Spleen (tissue), 11 donors: Measurements from ENCODE around the gene TMEM192. TPM values are rescaled to one million over a fixed set of nuclear protein-coding genes. Genes with fewer than 3 reads are reported as not detected.
"Not testable (repeated sequence)": the region's sequence is repeated elsewhere in the genome, so short reads cannot be mapped to it uniquely, and the experiment has no call there.

ENCODE experiments used
- DNase-seq: peaks from one replicate; pipeline ENCODE4 v3.0.0-alpha.2; 2020
- H3K27ac ChIP-seq, 8 donors: fragments of 200-600 bp; sonication (generic) in 7 of 8; 1 replicate in 4 of 8; 2 replicates in 4 of 8; pipeline versions ENCODE4 v1.5.0 to v1.8.0; 2016 to 2021; ENCODE audit warnings: inconsistent platforms in 4 of 8, mild to moderate bottlenecking in 4 of 8, moderate library complexity in 1 of 8
- H3K27me3 ChIP-seq, 7 donors: fragments of 200-600 bp; sonication (generic) in 6 of 7; replicated peaks in 1 of 7; 1 replicate in 4 of 7; 2 replicates in 3 of 7; pipeline versions ENCODE4 v1.5.0 to v1.8.0; 2016 to 2021; ENCODE audit warnings: inconsistent platforms in 3 of 7, mild to moderate bottlenecking in 1 of 7
- H3K36me3 ChIP-seq, 6 donors: fragments of 200-600 bp; sonication (generic) in 5 of 6; 1 replicate in 4 of 6; 2 replicates in 2 of 6; pipeline versions ENCODE4 v1.5.0 to v1.8.0; 2016 to 2021; ENCODE audit warnings: inconsistent platforms in 2 of 6
- H3K4me1 ChIP-seq, 6 donors: fragments of 200-600 bp; sonication (generic) in 5 of 6; 1 replicate in 3 of 6; 2 replicates in 3 of 6; pipeline versions ENCODE4 v1.5.0 to v1.8.0; 2016 to 2021; ENCODE audit warnings: inconsistent platforms in 3 of 6
- H3K4me3 ChIP-seq, 8 donors: fragments of 200-600 bp; sonication (generic) in 7 of 8; 1 replicate in 4 of 8; 2 replicates in 4 of 8; pipeline versions ENCODE4 v1.5.0 to v1.8.0; 2016 to 2021; ENCODE audit warnings: inconsistent platforms in 4 of 8, mild to moderate bottlenecking in 4 of 8, moderate library complexity in 2 of 8
- H3K9me3 ChIP-seq, 8 donors: fragments of 200-600 bp; sonication (generic) in 7 of 8; 1 replicate in 4 of 8; 2 replicates in 4 of 8; pipeline versions ENCODE4 v1.5.0 to v1.8.0; 2016 to 2021; ENCODE audit warnings: inconsistent platforms in 4 of 8
- CTCF ChIP-seq, 11 experiments: fragments of 200-600 bp in 7 of 11; fragments of 450-650 bp in 4 of 11; sonication (generic) in 4 of 11; IDR thresholded peaks in 8 of 11; conservative IDR thresholded peaks in 3 of 11; 1 replicate in 7 of 11; 2 replicates in 4 of 11; pipeline versions ENCODE4 v1.4.0 to v1.8.0; 2016 to 2021; ENCODE audit warnings: antibody characterized with exemption in 11 of 11, inconsistent platforms in 4 of 11, mild to moderate bottlenecking in 1 of 11
- POLR2A ChIP-seq, 3 donors: fragments of 450-650 bp; IDR thresholded peaks; one replicate each; pipeline ENCODE4 v1.5.1; 2017; ENCODE audit warnings: antibody characterized with exemption in 3 of 3, mild to moderate bottlenecking in 1 of 3
- POLR2AphosphoS5 ChIP-seq, 3 donors: sonication (generic); formaldehyde crosslinking; IDR thresholded peaks; one replicate each; pipeline ENCODE4 v1.5.1; 2017; ENCODE audit warnings: antibody characterized with exemption in 3 of 3
- WGBS, 5 donors: extraction: QIAGEN DNeasy Blood & Tissue Kit in 3 of 5; methylation state at CpG; one replicate each; pipeline versions ENCODE4 v1.1.5 to v1.1.7; 2013 to 2018; 5-methylcytosine and 5-hydroxymethylcytosine counted together
- intact Hi-C: fragments of 100-400 bp; cut with DNase I; formaldehyde crosslinking; loops from one replicate; pipeline ENCODE4 v1.15.0; 2023; ENCODE audit warnings: low total_unique reads
- polyA plus RNA-seq, 3 donors: library from polyadenylated mRNA; stranded (reverse); fragments of 200-250 nt; gene quantifications; one replicate each; pipeline ENCODE4 v1.2.1, GENCODE V29; 2013
- total RNA-seq, 7 donors: library from RNA; depleted of rRNA in 3 of 7; stranded (reverse); fragments of >200 nt in 3 of 7; fragmentation: NEBNext Ultra II Directional in 4 of 7; extraction: Animal tissue kit (Norgen Biotek cat#: 25700) in 4 of 7; gene quantifications; one replicate each; pipeline versions ENCODE4 v1.1.0 to v1.2.1, GENCODE V29; 2016 to 2021
- donor health status: healthy with polysubstance abuse.
- donor health status: DM: no; HTN: no; CAD: no; lungs with moderate emphysema.
- donor health status: DM: no; HTN: no; CAD: no.
- donor health status: Bipolar disorder and iron deficiency.
- donor health status: healthy.
- donor health status: DM: no; HTN: no; CAD: no.
- donor health status: DM: yes; HTN: yes; CAD: no.

TMEM192 gene
- total and polyA plus RNA-seq, 10 donors, result 4.3 to 19.1 (median 12.6) TPM

DNA sequence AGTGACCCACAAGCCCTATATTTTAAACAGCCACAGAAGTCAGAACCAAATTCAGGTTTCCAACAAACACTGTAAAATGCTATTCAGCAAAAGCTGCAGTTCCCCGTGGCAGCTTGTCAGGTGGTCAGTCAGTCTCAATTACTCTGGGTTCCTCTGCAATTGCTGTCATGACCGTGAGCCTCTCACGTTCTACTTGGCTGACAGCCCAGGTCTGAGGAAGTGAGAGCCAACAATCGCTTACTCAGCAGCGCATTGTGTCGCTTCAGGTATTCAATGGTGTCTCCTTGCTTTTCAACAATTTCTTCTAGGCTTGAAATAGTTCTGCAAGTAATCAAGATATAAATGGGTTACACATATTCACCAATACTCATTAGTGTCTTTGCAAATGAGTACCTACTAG lies 33.2 kb downstream of the TMEM192 start:
- intact Hi-C loops, result no loop called here
- Histone ChIP-seq H3K27me3 (no peaks in the 10 kb centered on the region), H3K4me1 (peaks cover 0 to 2% (median 0%) of the 10 kb centered on the region in 6 donors), H3K9me3 (no peaks in the 10 kb centered on the region), H3K4me3 (no peak overlapping the region), H3K36me3 (peaks cover 0 to 75% (median 33%) of the 10 kb centered on the region in 6 donors), H3K27ac (no peak overlapping the region)
- DNase-seq, result no peak
- no peak for TF ChIP-seq CTCF (IDR thresholded peaks at IDR 0.05 in 8 of 11, conservative IDR thresholded peaks at IDR 0.05 in 3 of 11)
- peak in 1 of 3 donors; percentile 42 for TF ChIP-seq POLR2AphosphoS5 (IDR thresholded peaks at IDR 0.05)
- 36 to 48% (median 39%) methylated on average over 6 of the region's 6 CpGs for WGBS, 5 donors

- 90 to 95% (median 93%) methylated on average over 5 of the region's 5 CpGs for WGBS, 5 donors
- no peak for DNase-seq
- intact Hi-C loops, result no loop called here
These were observed 35.6 kb downstream of the TMEM192 start for GRCh38 chr4:165077034-165077578.

GRCh38 chr4:165073346-165073745 lies 39.3 kb downstream of the TMEM192 start:
- DNase-seq, intact Hi-C loops, H3K9me3 ChIP-seq, H3K4me3 ChIP-seq, H3K27me3 ChIP-seq, H3K4me1 ChIP-seq, H3K27ac ChIP-seq: not testable (repeated sequence)
- WGBS, 5 donors, result 78 to 89% (median 83%) methylated on average over 11 of the region's 11 CpGs
- H3K36me3 ChIP-seq, result peaks cover 0 to 46% (median 15%) of the 10 kb centered on the region in 6 donors

More at GRCh38 chr4:165077034-165077578, 35.6 kb downstream of the TMEM192 start:
- Histone ChIP-seq H3K27me3 (no peaks in the 10 kb centered on the region), H3K27ac (no peak overlapping the region), H3K4me3 (no peak overlapping the region), H3K36me3 (peaks cover 0 to 75% (median 30%) of the 10 kb centered on the region in 6 donors), H3K4me1 (peaks cover 0 to 2% (median 0%) of the 10 kb centered on the region in 6 donors), H3K9me3 (no peaks in the 10 kb centered on the region)
- TF ChIP-seq CTCF (IDR thresholded peaks at IDR 0.05 in 8 of 11, conservative IDR thresholded peaks at IDR 0.05 in 3 of 11), result no peak
- TF ChIP-seq POLR2A (IDR thresholded peaks at IDR 0.05), result no peak
- no peak for TF ChIP-seq POLR2AphosphoS5 (IDR thresholded peaks at IDR 0.05)

DNA sequence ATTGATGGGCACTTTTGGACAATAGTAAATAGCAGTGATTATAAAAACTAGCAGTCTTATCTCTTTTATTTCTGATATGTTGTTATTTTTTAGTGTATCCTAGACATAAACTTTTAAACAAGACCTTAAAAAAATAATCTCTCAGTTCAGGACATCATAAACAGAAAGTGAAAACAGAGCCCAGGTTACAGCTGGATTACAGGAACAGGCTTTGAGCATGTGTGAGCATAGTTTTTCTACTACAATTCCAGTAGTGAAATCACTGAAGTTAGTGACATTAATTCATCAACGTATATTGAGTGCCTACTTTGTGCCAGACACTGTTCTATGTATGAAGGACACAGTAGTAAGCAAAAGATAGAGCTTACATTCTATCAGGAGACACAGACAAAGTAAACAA lies 42.1 kb downstream of the TMEM192 start:
- Histone ChIP-seq H3K9me3 (no peaks in the 10 kb centered on the region), H3K27ac (no peak overlapping the region), H3K36me3 (peaks cover 0 to 18% (median 3%) of the 10 kb centered on the region in 6 donors), H3K27me3 (no peaks in the 10 kb centered on the region), H3K4me1 (no peaks in the 10 kb centered on the region), H3K4me3 (no peak overlapping the region)
- intact Hi-C loops, result no loop called here
- 62 to 91% (median 80%) methylated on average over 1 of the region's 1 CpG for WGBS, 5 donors
- no peak for DNase-seq
- TF ChIP-seq POLR2A (IDR thresholded peaks at IDR 0.05) (no peak), POLR2AphosphoS5 (IDR thresholded peaks at IDR 0.05) (no peak), CTCF (IDR thresholded peaks at IDR 0.05 in 8 of 11, conservative IDR thresholded peaks at IDR 0.05 in 3 of 11) (no peak)

DNA sequence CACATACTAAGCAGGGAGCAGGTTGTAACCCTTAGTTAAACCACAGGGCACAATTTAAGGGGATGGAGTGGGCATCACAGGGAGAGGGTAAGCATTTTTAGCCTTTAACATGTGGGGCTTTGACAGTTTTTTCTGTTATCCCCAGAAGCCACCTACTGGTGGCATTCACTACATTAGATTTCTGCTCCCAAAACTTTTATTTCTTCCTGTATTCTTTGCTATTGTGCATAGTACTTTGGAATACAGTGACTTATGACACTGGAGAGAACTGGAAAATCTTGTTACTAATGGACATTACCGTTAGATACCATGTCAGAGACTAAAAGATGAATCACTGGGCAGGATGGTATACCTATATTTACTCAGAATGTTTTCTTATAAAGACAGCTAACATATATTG lies 51.7 kb downstream of the TMEM192 start:
- H3K4me1 ChIP-seq, result no peaks in the 10 kb centered on the region
- H3K36me3 ChIP-seq, result no peaks in the 10 kb centered on the region
- intact Hi-C loops, result no loop called here
- no peak for DNase-seq
- no peak for TF ChIP-seq POLR2A (IDR thresholded peaks at IDR 0.05)
- no peak for TF ChIP-seq POLR2AphosphoS5 (IDR thresholded peaks at IDR 0.05)
- TF ChIP-seq CTCF (IDR thresholded peaks at IDR 0.05 in 8 of 11, conservative IDR thresholded peaks at IDR 0.05 in 3 of 11), result no peak
- no peaks in the 10 kb centered on the region for H3K9me3 ChIP-seq
- H3K4me3 ChIP-seq, result no peak overlapping the region
- H3K27ac ChIP-seq, result no peak overlapping the region
- H3K27me3 ChIP-seq, result no peaks in the 10 kb centered on the region
- WGBS, 5 donors, result 69 to 89% (median 81%) methylated on average over 1 of the region's 1 CpG
